CD4-positive, alpha-beta T cell treated with Interleukin-4 for 1 hour (primary cell): ENCODE measurements around the gene COL5A1.

Experiments
- DNase-seq, 2 donors: peaks; one replicate each; pipeline ENCODE4 v3.0.0-alpha.2; 2020 to 2022

The COL5A1 gene

DNA sequence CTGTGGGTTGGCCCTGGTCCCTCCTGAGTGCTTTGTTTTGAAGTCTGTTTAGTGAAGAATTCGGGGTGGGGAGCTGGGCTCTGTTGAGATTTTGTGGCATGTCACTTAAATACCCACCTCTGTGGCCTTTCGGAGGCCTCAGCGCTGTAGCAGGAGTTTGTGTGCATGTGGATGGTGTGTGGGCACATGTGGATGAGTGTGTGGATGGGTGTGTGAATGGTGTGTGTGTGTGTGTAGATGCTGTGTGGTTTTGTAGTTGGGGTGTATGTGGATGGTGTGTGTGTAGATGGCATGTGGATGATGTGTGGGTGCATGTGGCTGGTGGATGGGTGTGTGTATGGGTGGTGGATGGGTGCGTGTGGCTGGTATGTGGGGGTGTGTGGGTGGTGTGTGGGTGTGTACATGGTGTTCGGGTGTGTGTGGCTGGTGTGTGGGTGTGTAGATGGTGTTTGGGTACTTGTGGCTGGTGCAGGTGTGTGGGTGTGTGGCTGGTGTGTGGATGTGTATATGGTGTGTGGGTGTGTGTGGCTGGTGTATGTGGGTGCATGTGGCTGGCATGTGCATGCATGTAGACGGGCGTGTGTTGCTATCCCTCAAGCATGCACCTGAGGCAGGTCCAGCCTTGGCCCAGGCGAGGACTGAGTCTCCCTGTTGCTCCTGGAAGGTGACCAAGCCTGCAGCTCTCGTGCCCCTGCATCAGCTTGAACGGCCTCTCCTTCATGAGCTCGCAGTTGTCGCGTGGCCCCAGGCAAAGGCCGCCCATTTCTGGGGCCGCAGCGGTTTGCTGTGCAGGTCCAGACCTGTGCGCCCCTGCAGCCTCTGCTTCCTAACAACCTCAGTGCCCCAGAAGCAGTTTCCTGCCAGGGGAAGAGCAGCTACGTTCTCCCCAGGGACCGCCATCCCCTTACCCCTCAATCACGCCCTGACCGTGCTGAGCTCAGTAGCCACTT lies 185.0 kb downstream of the COL5A1 start:
- DNase-seq, result no peak

GRCh38 chr9:134827559-134827958 lies 186.0 kb downstream of the COL5A1 start:
- DNase-seq, result no peak

DNA sequence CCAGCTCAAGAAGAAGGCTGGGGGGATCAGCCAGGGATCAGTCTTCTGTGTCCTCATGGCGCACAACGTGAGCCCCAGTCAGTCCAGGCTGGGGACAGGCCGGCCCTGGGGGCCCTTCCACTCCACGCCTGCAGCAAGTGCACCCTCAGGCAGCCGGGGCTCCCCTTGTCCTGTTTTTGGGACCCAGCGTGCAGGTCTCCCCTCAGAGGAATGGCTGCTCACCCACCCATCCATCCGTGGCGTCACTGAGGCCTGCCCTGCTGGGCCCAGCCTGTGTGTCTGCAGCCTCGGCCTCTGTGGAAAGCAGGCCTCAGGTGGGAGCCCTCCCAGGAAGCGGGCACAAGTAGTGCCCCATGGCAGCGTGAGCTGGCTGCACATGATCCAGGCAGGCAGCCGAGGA lies 186.4 kb downstream of the COL5A1 start:
- DNase-seq, result no peak

DNA sequence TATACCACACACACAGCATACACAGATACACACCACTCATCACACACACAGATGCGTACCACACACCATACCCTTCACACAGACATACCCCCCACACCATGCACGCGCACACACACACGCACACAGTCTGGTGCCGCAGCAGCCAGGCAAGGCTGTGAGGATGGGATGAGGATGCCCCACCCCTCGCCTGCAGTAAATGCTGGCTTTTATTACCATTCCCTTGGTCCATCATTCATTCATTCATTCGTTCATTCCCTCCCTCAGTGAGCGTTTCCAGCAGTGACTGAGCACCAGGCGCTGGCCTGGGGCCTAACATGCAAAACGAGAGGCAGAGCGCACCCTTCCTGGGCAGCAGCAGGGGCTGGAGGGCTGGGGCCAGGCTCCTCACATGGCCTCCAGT lies 187.3 kb downstream of the COL5A1 start:
- no peak for DNase-seq

DNA sequence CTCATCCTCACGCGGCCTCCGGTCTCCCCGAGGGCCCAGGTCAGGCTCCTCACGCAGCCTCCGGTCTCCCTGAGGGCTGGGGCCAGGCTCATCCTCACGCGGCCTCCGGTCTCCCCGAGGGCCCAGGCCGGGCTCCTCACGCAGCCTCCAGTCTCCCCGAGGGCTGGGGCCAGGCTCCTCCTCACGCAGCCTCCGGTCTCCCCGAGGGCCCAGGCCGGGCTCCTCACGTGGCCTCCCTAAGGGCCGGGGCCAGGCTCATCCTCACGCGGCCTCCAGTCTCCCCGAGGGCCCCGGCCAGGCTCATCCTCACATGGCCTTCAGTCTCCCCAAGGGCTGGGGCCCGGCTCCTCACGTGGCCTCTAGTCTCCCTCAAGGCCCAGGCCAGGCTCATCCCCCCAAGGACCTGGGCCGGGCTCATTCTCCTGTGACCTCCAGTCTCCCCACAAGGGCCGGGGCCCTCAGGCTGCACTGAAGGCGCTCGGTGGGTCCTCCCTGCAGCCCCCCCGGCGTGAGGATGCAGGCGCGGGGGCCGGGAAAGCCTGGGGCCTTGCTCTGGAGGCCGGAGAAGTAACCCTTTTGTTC lies 187.8 kb downstream of the COL5A1 start:
- DNase-seq, result no peak

- DNase-seq, result no peak
These were observed 188.5 kb downstream of the COL5A1 start for GRCh38 chr9:134830126-134830525.

DNA sequence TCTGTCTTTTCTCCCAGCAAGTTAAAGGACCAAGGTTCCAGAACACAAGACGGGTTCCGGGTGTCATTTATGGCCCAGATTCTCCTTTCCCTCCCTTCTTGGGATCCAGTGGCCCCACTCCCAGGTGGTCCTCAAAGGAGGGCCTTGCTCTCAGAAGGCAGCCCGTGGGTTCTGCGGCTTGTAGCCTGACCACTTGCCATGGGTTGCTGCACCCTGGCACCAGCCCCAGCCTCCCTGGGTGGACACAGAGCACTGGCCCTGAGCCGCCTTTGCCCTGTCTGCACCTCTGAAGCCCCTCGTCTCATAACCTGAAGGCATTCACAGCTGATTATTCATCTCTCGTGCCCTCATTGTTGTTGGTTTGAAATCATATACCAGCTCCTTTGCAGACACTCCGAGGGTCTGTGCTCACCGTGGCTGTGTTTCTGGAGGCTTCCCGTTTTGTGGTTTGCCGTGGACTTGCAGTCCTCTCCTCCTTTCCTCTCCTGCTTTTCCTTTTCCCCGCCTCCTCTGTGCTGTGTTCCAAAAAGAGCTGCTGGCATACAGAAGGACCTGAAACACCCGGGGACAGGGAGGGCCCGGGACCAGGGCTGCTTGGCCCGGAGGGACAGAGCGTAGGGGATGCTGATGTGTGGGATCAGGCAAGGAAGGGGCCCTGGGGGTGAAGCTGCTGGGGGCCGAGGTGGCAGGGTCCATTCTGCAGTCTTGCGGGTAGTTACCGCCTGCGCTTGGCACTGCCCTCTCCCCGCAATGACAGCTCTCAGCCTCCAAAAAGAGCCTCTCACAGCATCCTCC lies 189.5 kb downstream of the COL5A1 start:
- no peak for DNase-seq

DNA sequence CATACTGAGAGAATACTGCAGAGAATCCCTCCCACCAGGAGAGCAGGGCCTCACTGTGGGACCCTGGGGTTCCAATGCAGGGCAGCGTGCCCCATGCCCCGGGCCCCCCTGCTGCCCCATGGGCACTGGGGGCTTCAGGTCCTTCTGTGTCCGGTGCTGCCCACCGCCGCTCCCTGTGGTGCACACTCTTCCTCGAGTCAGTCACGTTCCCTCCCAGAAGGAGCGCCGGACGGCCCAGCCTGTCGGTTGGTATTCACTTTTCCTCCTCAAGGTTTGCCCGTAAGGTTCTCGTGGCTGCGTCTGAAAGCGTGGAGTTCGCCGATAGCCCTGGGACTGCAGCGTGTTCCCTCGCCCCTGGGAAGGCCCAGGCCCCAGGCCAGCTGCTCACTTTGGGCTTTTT lies 190.9 kb downstream of the COL5A1 start:
- no peak for DNase-seq

- DNase-seq, result no peak
These were observed 191.8 kb downstream of the COL5A1 start for GRCh38 chr9:134833294-134833880.

GRCh38 chr9:134834217-134834956 lies 192.8 kb downstream of the COL5A1 start:
- no peak for DNase-seq

GRCh38 chr9:134834957-134835419 lies 193.4 kb downstream of the COL5A1 start:
- no peak for DNase-seq

DNA sequence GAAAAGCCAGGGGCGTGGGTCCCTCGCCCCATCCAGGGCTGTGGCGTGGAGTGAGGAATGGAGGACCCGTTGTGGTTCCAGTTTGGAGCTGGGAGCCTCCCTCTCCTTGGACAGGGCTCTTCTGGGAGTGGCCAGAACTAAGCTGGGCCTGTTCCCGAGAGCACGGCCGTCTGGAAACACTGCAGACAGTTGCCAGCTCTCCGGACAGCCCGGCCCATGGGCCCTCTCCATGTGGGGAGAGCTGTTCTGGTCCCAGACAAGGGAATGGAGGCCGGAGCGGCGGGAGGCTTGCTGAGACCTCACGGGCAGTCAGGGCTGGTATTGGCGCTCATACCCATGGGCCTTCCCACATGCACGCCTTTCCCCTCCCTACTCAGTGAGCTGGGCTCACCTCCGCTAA lies 193.8 kb downstream of the COL5A1 start:
- no peak for DNase-seq

GRCh38 chr9:134835987-134836386 lies 194.4 kb downstream of the COL5A1 start:
- DNase-seq, result no peak

GRCh38 chr9:134836406-134836970 lies 194.9 kb downstream of the COL5A1 start:
- DNase-seq, result no peak

- DNase-seq, result no peak
These were observed 195.9 kb downstream of the COL5A1 start for GRCh38 chr9:134837529-134837928.

DNA sequence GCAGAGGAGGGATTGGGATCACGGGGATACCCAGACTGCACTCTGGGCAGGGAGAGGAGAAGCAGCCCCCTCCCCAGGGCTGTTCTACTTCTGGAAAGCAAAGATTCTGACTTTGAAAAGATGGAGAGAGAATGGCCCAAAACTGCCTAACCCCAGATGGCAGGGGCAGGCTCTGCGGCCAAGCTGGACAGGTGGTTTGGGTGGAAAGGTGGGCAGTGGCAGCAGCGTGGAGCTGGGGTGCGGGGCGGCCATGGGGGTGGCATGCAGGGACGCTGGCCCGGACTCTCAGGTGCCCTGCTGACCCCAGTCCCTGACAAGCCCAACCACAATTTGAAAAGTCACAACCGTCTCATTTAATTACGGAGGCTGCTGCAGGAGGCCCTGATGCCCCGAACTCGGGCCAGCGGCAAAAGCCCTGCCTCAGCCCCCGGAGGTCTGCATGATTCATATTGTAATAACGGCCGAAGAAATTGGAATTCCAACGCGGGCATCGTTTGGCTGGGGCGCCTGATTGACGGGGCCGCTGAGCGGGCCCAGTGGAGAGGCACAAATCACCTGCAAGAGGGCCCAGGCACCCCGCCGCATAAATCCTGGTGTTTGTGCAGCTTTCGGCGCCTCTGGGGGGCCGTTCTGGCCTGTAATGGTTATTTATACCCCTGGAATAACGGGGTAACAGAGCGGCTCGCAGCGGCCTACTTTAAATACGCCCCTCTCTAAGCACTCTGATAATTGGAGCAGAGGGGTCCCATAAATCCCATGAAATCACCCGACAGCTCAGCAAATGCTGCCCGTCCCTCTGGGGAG lies 197.2 kb downstream of the COL5A1 start:
- DNase-seq, result no peak

GRCh38 chr9:134839455-134840125 lies 198.0 kb downstream of the COL5A1 start:
- DNase-seq, result no peak

DNA sequence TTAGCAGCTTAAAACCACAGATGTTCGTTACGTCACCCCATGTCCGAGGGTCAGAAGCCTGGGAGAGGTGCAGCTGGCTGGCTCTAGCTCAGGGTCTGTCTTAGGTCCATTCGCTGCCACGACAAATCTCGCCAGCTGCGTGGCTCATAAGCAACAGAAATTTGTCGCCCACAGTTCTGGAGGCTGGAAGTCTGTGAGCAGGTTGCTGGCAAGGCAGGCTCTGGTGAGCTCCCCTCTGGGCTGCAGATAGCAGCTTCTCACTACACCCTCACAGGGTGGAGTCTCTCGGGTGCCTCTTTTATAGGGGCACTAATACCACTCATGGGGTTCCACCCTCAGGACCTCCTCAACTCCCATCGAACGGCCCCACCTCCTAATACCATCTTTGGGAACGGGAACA lies 198.9 kb downstream of the COL5A1 start:
- DNase-seq, result no peak

DNA sequence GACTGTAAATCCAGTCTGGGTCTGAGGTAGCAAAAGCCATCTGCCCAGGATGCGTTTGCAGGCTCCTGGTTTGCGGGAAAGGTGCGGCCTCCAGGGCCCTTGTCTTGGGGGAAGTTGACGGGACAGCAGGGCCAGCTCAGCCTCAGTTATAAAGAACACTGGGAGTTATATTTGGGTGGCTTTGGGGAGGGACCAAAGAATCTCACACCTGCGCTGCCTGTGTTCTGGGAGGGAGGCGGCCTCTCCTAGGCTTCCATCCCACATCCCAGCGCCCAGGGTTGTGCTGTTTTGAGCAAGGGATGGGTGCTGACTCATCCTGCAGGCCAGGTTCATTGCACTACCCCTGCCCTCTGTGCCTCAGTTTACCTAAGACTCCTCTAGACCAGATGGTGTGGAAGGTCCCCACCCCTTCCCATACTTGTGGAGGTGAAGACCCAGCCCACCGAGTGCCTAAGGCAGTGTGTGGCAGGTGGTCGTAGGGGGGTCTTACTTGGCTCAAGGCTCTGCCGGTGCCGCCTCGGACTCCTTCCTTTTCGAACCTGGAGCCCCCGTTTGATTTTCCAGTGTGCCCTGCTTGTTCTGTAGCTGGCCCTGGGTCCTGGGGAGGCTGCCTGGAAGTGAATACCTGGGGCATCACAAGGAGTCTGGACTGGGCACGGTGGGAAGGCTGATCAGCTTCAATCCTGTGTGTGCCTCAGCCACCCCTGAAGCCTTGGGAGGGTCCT lies 199.7 kb downstream of the COL5A1 start:
- DNase-seq, result no peak

DNA sequence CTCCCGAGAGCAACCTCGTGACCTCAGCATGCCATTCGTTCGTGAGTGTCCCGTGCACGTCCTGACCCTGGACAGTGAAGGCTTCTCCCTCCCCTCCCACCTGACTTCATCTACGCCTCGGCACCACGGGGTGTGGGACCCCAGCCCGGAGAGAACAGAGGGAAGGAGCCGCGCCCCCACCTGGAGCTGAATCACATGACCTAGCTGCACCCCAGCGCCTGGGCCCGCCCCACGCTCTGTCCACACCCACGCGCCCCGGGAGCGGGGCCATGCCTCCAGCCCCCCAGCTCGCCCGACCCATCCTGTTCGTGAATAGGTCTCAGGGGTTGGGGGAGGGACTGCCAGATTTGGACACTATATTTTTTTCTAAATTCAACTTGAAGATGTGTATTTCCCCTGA lies 200.7 kb downstream of the COL5A1 start:
- no peak for DNase-seq
